GM19239 (cell line): ENCODE data around the gene KIF20B.
A peak's percentile ranks its signal among the peaks of the same experiment; 100 is the strongest.

Source experiments
- DNase-seq: peaks from one replicate; pipeline ENCODE4 v3.0.0; 2011; ENCODE audit warnings: low spot score; ENCODE audit not compliant: insufficient read length
- FAIRE-seq: peaks from 2 replicates; lab custom pipeline; 2011; peaks lifted over from hg19 to GRCh38; lab: Jason Lieb, UNC

Gene KIF20B

GRCh38 chr10:89701242-89702120 is at the start of gene KIF20B:
Gene KIF20B (plus strand): TSS chr10:89701590. CDS start chr10:89705295, 3,705 bp downstream.
- FAIRE-seq: peak; percentile 97
- DNase-seq: peak; percentile 79

- FAIRE-seq: peak; percentile 90
- DNase-seq: no peak
Measured at GRCh38 chr10:89651916-89652573, 49.3 kb upstream of the KIF20B start.

GRCh38 chr10:89652806-89653370 is 48.5 kb upstream of the KIF20B start:
- DNase-seq (no peak), FAIRE-seq (no peak)

GRCh38 chr10:89653410-89653869 is 48.0 kb upstream of the KIF20B start:
- DNase-seq (no peak), FAIRE-seq (peak; percentile 97)

- no peak for FAIRE-seq
Measured at GRCh38 chr10:89655722-89656121, 45.7 kb upstream of the KIF20B start.

GRCh38 chr10:89657302-89657701 is 44.1 kb upstream of the KIF20B start:
- DNase-seq: no peak
- FAIRE-seq: no peak

More at GRCh38 chr10:89655722-89656121, 45.7 kb upstream of the KIF20B start:
- no peak for DNase-seq

- DNase-seq: no peak
- FAIRE-seq: peak; percentile 53
Measured at GRCh38 chr10:89659143-89660131, 42.0 kb upstream of the KIF20B start.

GRCh38 chr10:89662596-89662995 is 38.8 kb upstream of the KIF20B start:
- DNase-seq: no peak
- FAIRE-seq: no peak

GRCh38 chr10:89663144-89663543 is 38.2 kb upstream of the KIF20B start:
- no peak for DNase-seq
- no peak for FAIRE-seq

GRCh38 chr10:89664203-89664602 is 37.2 kb upstream of the KIF20B start:
- no peak for FAIRE-seq
- DNase-seq: no peak

GRCh38 chr10:89665302-89665701 is 36.1 kb upstream of the KIF20B start:
- FAIRE-seq (no peak), DNase-seq (no peak)

- FAIRE-seq: no peak
Measured at GRCh38 chr10:89666138-89666537, 35.3 kb upstream of the KIF20B start.

GRCh38 chr10:89668386-89669071 is 32.9 kb upstream of the KIF20B start:
- no peak for DNase-seq
- no peak for FAIRE-seq

More at GRCh38 chr10:89666138-89666537, 35.3 kb upstream of the KIF20B start:
- DNase-seq: no peak

- DNase-seq (no peak), FAIRE-seq (no peak)
Measured at GRCh38 chr10:89669985-89670384, 31.4 kb upstream of the KIF20B start.

GRCh38 chr10:89670926-89671325 is 30.5 kb upstream of the KIF20B start:
- no peak for DNase-seq
- FAIRE-seq: no peak

GRCh38 chr10:89677341-89677740 is 24.0 kb upstream of the KIF20B start:
- FAIRE-seq (no peak), DNase-seq (no peak)

GRCh38 chr10:89679986-89680385 is 21.4 kb upstream of the KIF20B start:
- DNase-seq (no peak), FAIRE-seq (no peak)

- no peak for DNase-seq
- no peak for FAIRE-seq
Measured at GRCh38 chr10:89683883-89684282, 17.5 kb upstream of the KIF20B start.

- FAIRE-seq (no peak), DNase-seq (no peak)
Measured at GRCh38 chr10:89684604-89685003, 16.8 kb upstream of the KIF20B start.
